Stimulated activated CD4-positive, alpha-beta T cell treated with anti-CD3 and anti-CD28 coated beads, Interleukin-12 subunit alpha, Interleukin-12 subunit beta, amount 100 ng/mL, for 48 hours (primary cell): ENCODE results near the gene TSPAN12.

Experiments used
- DNase-seq, 3 donors: peaks; one replicate each; pipeline ENCODE4 v3.0.0-alpha.2; 2020; ENCODE audit warnings: low read depth in 2 of 3, low spot score in 1 of 3

TSPAN12 gene

GRCh38 chr7:120843109-120843508, 14.8 kb downstream of the TSPAN12 start:
- no peak for DNase-seq

GRCh38 chr7:120842121-120842621, 15.8 kb downstream of the TSPAN12 start:
- no peak for DNase-seq

GRCh38 chr7:120841608-120842007, 16.3 kb downstream of the TSPAN12 start:
- no peak for DNase-seq

- DNase-seq: no peak
Observed at GRCh38 chr7:120838281-120838682, 19.7 kb downstream of the TSPAN12 start.

GRCh38 chr7:120837599-120837998, 20.3 kb downstream of the TSPAN12 start:
- DNase-seq: no peak

GRCh38 chr7:120836556-120837115, 21.3 kb downstream of the TSPAN12 start:
- DNase-seq: no peak

- DNase-seq: no peak
Observed at GRCh38 chr7:120834726-120835125, 23.2 kb downstream of the TSPAN12 start.

GRCh38 chr7:120833546-120833945, 24.4 kb downstream of the TSPAN12 start:
- DNase-seq: no peak

GRCh38 chr7:120832803-120833202, 25.1 kb downstream of the TSPAN12 start:
- no peak for DNase-seq

GRCh38 chr7:120831260-120831659, 26.7 kb downstream of the TSPAN12 start:
- DNase-seq: no peak

- DNase-seq: no peak
Observed at GRCh38 chr7:120829487-120829886, 28.5 kb downstream of the TSPAN12 start.

- DNase-seq: no peak
Observed at GRCh38 chr7:120828528-120828927, 29.4 kb downstream of the TSPAN12 start.

GRCh38 chr7:120827371-120828118, 30.4 kb downstream of the TSPAN12 start:
- no peak for DNase-seq

GRCh38 chr7:120825576-120825975, 32.4 kb downstream of the TSPAN12 start:
- no peak for DNase-seq

GRCh38 chr7:120825152-120825551, 32.8 kb downstream of the TSPAN12 start:
- no peak for DNase-seq

GRCh38 chr7:120819861-120820260, 38.1 kb downstream of the TSPAN12 start:
- no peak for DNase-seq

GRCh38 chr7:120817851-120818250, 40.1 kb downstream of the TSPAN12 start:
- no peak for DNase-seq

- DNase-seq: no peak
Observed at GRCh38 chr7:120814253-120814939, 43.5 kb downstream of the TSPAN12 start.

GRCh38 chr7:120813546-120814252, 44.2 kb downstream of the TSPAN12 start:
- no peak for DNase-seq

GRCh38 chr7:120813089-120813488, 44.9 kb downstream of the TSPAN12 start:
- DNase-seq: no peak

GRCh38 chr7:120809260-120809659, 48.7 kb downstream of the TSPAN12 start:
- no peak for DNase-seq

GRCh38 chr7:120807390-120807789, 50.6 kb downstream of the TSPAN12 start:
- no peak for DNase-seq
